HG02870 (cell line): ENCODE data around the gene TEX11.

ENCODE experiments used
- ATAC-seq: cut with Tn5 transposase; IDR thresholded peaks from one replicate; pipeline ENCODE4 v1.9.1; 2021; ENCODE audit warnings: mild to moderate bottlenecking, moderate library complexity; ENCODE audit not compliant: unreplicated experiment

TEX11 gene

DNA sequence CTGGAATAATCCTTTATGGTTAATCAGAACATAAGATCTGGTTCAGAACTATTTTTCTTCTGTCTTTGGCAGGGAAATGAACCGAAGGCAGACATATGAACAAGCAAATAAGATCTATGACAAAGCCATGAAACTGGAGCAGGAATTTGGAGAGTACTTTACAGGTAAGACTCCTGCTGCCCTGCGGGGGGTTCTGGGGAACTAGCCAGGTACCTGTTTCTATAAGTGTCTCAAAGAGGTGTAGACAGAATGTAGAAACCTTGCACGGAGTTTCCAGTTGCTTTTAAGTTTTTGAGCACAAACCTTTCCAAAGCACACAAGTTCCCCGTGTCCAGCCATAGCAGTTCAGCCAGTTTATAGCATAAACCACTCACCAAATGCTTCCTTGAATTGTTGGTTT is 407.7 kb downstream of the TEX11 start:
- ATAC-seq, result no peak

GRCh38 chrX:70498129-70498528 is 410.4 kb downstream of the TEX11 start:
- no peak for ATAC-seq

- no peak for ATAC-seq
Observed at GRCh38 chrX:70497026-70497425, 411.5 kb downstream of the TEX11 start.

DNA sequence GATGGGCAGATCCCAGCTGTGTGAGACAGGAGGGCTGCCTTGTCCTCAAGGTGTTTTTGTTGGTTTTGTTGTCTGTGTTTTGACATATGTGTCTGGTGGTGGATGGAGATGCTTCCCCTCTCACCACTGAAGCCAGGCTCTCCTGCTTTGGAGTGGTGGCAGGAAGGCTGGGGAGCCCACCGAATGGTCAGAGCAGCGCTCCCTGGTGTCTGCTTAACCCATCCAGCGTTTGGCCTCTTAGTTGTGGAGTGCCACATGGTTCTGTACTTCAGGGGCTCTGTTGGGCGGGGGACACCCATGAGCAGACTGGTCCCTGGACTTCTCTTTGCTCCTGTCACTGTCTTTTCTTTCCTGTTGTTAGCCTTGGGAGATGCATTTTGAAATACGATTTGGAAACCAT is 412.0 kb downstream of the TEX11 start:
- no peak for ATAC-seq

DNA sequence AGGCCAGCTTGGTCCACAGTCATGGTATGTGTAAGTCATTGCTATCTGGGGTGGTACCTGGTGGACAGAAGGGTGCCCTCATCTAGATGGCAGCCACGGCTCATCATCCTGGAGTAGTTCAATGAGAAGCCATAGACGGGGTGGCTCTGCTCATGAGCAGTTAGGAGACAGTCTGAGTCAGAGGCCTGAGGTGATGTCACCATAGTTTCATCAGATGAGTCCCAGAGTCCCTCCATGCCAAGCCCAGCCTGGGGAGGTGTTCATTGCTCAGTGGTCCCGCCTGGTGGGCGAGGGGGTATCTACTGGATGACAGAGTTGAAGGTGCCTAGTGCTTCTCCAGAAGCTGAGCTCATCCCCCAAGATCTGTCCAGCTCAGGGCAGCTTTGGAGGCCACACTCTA is 414.1 kb downstream of the TEX11 start:
- no peak for ATAC-seq

- ATAC-seq, result no peak
Observed at GRCh38 chrX:70488856-70489255, 419.7 kb downstream of the TEX11 start.

DNA sequence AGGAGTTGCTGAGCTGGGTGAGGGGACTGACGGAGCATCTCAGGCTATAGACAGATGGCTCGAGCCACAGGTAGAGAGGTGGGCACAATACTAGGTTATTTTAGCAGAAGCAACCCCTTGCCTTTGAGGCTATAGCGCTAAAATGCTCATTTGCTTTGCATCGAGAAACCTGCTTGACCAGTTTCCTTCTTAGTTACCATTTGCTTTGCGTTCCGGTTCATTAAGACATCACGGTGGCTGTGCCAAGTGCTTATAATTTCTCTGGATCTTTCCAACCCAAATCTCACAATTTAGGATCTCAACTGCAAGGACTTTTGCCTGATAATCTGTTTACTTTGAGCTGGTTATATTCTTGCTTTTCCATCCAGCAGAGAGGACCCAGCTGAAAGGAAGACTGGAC is 423.0 kb downstream of the TEX11 start:
- no peak for ATAC-seq

GRCh38 chrX:70482300-70482699 is 426.2 kb downstream of the TEX11 start:
- no peak for ATAC-seq

DNA sequence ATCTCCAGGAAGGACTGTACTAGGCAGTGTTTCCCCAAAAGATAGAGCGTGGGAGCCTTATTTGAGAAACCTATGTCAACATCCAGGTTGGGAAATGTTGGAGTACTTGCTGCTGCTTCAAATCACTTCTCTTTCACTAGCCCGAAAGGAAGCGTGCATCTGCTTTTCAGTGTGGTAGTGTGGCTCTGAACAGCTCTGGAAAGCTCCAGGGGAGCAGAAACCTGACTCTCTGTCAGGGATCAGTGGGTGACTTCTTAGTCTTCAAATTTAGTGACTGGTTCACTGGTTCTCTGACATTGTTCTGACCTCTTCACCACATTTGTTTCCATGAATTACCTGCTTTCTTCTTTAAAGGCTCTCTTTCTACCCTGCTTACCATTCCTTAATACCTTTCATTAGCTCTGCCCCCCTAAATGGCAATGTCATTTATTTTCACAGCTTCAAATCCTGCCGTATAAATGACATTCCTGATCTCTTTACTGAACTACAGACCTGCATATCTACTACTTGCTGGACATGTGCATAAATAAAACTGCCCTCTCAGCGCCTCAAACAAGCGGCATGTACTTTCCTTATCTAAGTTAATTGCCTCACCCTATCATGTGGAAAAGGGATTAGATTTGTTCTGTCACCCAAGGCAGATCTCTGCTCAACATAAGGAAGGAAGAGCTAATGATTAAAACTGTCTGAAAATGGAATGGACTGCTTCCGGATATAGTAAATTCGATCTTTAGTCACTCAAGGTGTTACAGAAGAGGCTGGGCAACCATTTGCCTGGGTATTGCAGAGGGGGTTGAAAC is 426.8 kb downstream of the TEX11 start:
- ATAC-seq, result no peak

DNA sequence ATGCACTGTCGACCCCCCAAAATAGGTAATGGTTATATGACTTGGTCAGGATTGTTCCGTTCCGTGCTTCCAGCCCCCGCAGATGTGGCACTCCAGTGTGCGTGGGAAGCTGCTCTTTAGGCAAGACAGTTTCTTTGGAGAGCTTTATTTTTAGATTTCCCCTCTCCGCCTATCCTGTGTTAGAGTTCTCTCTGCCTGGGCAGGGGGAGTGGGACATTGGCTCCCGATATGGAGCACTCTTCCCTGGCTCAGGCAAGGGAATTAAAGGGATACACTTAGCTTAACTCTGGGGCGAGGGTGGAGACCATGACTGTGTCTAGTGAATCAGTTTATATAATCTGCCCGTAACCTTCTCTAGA is 427.9 kb downstream of the TEX11 start:
- ATAC-seq, result no peak

DNA sequence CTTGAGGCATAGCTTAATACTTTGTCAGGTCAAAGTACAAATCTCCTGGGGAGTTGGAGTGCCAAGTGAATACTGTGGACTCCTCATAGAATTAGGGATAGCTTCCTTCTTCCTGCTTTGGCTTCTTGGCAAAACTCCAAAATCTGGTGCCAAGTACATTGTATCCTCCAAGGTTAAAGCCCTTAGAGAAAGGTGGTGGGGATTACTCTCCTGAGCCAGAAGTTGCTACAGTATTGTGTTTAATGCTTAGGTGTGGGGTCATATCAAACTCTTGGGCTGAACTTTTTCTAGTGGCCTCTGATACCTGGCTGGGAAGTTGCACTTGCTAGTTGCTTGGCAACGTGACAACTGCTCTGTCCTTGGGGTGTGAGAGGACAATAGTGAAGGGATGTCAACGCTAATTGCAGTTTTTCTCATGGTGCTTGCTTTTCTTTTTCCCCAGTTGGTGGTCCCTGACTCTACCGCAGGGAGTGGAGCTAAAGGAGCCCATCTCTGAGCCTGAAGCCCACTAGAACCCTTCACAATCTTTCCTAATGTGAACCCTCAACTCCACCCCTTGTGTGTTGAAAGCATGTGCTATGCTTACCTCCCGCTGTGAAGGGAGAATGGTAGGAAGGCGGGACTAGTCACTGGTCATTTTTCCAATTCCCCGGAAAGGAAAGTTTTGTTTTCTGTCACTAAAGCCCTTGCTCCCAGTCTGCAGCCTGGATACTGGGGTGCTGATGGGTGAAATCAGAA is 428.4 kb downstream of the TEX11 start:
- no peak for ATAC-seq

DNA sequence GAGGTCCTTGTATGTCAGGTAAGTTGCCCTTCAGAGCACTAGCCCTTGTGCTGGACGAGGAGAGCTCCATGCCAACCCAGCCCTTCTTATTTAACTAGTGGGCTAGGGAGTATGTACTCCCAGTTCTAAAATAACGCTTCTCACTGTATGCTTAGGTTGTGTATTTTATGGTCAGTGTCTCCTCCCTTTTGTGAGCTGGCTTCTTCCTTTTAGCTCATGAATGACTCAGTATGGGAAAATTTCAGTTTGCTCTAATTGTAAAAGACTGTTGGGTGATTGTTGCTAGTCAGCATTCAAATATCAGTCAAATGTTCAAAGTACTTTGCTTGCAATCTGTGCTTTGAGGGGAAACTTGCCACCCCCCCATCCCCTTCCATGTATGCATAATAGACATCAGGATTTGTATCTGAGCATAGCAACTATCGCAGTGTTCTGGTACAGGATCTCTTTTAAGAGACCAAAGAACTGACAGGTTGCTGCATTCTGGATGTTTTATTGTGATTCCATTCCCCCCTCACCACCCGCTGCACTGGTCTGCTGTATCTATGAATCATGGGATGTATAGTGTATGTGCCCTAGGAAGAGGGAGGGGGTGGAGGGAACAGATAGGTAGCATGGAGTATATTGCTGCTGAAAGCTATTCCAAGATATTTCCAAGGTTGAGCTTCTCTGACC is 429.1 kb downstream of the TEX11 start:
- no peak for ATAC-seq
